ENCODE results near the gene KRTAP5-8.
"Not testable (repeated sequence)": the region's sequence is repeated elsewhere in the genome, so short reads cannot be mapped to it uniquely, and the experiment has no call there.

KRTAP5-8 gene

GRCh38 chr11:71588314-71588713, 50.5 kb downstream of the KRTAP5-8 start:
- not testable (repeated sequence) for H3K4me2 ChIP-seq (ENCODE audit: insufficient read depth, low read length); H3K4me3 ChIP-seq (ENCODE audit: low read depth in 1 of 2, low read length in 2 of 2); H3K27me3 ChIP-seq (ENCODE audit: insufficient read depth, low read length, poor library complexity); ATAC-seq (ENCODE audit: insufficient read depth, low read depth); H3K36me3 ChIP-seq (ENCODE audit: insufficient read depth, low read length); H3K4me1 ChIP-seq (ENCODE audit: insufficient read depth, low read length); H3K9me3 ChIP-seq (ENCODE audit: insufficient read depth, low read length, severe bottlenecking); DNase-seq; H2AFZ ChIP-seq (ENCODE audit: low read depth, low read length); H4K20me1 ChIP-seq (ENCODE audit: insufficient read depth, low read length); H3K9ac ChIP-seq (ENCODE audit: low read depth, low read length); H3K79me2 ChIP-seq (ENCODE audit: insufficient read depth, low read length); H3K27ac ChIP-seq (ENCODE audit: low read length)
